HG02870 (cell line): Measurements from ENCODE around the gene LACTBL1.

Source experiments
- ATAC-seq: cut with Tn5 transposase; IDR thresholded peaks from one replicate; pipeline ENCODE4 v1.9.1; 2021; ENCODE audit warnings: mild to moderate bottlenecking, moderate library complexity; ENCODE audit not compliant: unreplicated experiment

The LACTBL1 gene

DNA sequence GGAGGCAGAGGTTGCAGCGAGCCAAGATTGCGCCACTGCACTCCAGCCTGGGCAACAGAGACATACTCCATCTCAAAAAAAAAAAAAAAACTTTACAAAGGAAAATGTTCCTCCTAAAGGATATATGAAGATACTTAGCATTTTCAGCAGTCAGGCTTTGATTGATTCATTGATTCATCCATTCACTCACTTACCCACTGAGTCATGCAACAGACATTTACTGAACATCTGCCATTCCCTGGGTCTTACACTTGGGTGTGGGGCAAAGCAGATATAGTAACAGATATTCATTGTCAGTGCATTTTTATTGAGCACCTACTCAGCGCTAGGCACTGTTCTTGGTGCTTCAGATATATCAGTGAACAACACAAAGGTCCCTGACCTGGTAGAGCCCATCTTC is 5.6 kb upstream of the LACTBL1 start:
- ATAC-seq: no peak

DNA sequence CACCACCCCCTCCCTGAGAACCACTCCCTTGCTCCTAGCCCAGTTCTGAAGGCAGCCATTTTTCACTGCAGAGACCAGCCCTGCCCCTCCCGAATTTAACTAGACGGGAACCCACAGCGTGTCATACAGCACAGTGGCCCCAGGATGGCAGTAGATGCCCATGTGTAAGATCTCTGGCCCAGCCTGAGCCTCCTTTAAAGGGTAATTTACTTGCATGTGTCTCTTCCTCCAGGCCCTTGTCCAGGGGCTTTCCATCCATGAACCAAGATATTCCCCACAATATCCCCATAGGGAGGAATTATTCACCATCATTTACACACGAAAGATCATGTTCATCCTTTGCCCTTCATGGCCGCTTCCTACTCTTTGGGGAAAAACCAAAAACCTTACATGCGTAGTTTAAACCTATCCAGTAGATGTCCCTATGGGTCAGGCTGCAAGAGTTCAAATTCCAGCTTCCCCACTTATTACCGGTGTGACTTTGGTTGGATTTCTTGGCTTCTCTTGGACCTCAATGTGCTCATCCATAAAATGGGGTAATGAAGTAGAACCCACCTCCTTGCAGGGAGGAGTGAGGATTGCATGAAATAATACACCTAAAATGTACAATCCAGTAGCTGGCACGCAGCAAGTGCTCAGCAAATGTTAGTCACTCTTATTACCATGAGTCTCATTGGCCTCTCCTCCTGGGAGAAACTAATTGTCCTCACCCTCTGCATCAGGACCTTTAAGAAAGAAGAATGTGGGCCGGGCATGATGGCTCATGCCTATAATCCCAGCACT is 4.0 kb upstream of the LACTBL1 start:
- ATAC-seq: no peak

DNA sequence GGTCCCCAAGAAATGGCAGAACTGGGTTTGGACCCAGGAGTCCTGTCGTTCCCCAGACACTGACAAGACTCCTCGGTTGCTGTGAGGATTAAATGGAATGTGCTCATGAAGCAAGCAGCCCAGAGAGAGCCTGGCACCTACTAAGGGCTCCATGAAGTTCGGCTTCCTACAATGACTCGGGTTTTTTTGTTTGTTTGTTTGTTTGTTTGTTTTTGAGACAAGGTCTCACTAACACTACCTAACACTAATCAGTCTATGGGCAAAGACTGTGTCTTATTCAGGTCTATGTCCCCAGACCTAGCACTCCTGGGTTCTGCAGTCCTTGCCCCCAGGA is 3.4 kb upstream of the LACTBL1 start:
- no peak for ATAC-seq

DNA sequence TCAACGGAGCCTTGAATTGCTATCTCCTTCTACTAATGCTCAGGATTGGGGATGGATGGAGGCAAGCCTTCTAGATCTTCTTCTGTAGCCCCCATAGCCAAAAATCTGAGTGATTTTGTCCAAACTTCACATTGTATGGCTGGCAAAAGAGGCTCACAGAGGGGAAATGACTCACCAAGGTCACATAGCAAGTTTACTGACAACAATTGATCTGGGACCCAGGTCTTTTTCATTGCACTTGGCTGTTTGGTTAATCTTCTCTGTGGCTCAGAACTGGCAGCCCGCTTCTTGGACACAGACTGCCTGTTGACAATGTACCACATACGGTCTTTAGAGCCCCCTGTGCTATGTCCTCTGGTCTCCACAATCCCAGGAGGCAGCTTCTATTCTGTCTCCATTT is 3.0 kb upstream of the LACTBL1 start:
- ATAC-seq: no peak

DNA sequence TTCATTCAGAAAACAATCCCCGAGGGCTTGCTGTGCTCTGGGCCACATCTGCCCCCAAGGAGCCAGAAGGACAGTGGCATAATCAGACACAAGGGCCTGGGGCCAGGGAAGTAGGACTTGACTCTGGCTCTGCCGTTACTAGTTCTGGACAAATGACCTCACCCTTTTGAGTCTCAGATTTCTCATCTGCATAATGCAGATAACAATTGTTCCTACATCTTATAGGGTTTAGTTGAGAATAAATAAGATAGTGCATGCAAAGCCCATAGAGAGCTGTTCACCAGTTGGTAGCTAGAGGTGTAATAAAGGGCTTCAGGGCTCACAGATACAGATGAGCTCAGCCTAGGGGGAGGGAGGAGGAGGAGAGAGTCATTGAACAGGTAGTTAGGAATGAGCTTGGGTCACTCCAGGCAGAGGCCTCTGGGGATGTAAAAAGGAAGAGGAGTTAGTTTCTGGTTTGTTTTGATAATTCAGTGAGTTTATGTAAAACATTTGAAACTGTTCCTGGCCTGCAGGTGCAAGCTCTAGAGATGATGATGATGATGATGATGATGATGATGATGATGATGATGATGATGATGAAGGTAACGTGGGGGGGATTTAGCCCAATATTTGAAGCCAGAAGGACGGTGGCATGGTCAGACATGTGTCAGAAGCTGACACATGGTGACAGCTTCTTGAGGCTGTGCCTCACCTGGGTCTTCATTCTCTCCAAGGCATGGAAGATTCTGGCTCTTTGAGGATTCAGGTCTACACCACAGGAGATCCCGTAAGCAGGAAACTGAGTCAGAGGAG is 858 bp downstream of the LACTBL1 start:
- ATAC-seq: no peak

DNA sequence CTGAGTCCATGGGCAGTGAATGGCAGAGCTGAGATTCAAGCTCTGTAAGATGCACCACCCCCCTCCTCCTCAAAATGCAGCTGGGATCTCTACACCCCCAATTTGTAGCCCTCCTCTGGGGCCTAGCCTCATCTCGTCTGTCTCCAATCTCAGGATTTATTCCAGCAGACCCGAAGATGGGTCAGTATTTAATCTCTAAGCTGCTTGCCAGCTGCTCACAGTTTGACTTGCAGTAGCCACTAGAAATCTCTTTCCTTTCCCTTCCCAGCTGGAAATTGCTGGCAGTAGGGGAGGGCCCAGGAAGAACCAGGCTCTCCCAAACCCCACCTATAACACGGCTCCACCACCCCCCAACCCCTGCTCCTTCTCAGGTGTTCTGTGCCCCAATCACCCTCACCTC is 1.5 kb downstream of the LACTBL1 start:
- ATAC-seq: no peak

DNA sequence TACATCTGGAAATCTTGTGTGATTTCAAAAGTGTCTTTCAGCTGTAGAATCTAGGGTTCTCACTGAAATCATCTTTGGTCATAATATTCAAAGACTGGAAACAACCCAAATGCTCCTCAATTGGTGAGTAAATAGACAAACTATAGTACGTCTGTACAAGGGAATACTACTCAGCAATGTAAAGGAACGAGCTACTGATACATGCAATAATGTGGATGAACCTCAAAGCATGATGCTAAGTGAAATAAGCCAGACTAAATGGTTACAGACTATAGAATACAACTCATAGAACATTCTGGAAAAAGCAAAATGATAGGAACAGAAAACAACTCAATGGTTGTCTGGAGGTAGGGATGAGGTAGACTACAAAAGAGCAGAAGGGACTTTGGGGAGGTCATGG is 2.6 kb downstream of the LACTBL1 start:
- ATAC-seq: no peak

DNA sequence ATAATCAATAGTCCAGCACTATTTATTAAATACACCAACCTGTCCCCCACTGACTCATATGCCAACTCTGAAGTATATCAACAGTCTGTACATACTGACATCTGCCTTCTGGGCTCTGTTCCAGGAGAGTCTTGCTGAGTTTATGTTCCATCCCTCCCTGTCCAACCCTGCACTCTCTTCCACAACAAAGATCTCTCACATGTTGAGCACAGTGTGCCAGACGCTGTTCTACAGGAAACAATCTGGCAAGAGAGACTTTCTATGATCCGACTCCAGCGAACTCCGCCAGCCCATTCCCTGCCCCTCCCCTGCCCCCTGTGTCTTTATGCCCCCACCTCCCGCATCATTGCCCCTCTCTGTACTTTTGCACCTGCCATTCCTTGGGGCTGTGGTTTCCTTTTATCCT is 3.4 kb downstream of the LACTBL1 start:
- no peak for ATAC-seq

DNA sequence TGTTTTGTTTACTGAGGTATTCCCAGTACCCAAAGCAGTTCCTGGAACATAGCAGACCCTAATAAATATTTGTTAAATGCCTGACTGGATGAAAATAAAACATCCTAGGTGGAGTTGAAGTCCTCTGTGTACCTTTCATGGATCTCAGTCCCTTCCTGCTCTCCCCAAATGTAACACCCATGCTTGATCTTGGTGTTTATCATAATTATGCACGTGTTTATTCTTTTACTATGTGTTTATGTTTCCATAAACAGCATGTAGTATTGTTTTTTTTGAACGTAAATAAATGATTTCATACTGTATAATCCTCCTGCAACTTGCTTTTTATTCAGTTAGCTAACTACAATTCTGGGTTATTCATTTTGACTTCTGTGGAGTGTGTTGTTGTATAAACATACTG is 4.8 kb downstream of the LACTBL1 start:
- ATAC-seq: no peak

DNA sequence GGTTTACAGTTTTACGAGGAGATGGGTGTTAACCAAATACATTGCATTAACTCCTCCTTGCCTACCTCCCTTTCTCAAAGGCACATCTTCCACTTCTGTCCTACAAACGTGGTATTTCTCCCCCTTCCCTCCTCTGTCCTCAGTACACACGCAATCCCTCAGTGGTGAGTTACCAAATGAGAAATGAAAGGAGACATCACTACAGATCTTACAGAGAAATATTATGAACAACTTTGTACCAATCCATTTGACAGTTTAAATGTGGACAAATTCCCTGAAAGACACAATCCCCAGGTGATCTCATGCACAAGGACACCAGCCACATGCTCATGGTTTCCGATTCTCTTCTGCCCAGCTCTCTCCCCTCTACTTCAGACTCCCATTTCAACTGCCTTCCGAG is 6.4 kb downstream of the LACTBL1 start:
- ATAC-seq: no peak

DNA sequence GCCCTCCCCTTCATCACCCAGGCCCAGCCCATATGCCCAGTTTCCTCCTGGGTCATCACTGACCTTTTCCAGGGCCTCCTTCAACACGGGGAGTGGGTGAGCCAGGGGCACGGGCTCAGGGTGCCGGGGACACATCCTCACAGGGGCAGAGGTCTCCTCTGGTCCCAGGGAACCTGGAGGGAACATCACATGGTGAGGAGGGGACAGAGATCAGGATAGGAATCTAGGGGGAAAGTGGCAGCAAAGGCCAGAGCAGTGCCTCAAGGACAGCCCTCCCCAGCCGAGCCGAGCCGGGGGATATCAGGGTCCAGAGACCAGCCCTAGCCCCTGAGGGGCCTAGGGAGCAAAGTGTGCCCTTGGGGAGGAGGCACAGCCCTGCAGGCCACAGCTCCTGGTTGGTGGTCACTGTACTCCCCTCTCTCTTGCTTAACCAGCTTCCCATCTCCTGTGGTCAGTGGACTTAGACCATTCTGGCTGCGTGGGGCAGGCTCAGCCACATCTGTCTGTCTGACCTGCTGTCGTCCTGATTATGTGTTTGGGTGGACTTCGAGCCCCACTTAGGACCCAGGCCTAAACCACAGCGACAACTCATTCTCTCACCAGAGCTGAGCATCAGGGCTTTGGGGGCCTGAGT is 9.5 kb downstream of the LACTBL1 start:
- no peak for ATAC-seq

DNA sequence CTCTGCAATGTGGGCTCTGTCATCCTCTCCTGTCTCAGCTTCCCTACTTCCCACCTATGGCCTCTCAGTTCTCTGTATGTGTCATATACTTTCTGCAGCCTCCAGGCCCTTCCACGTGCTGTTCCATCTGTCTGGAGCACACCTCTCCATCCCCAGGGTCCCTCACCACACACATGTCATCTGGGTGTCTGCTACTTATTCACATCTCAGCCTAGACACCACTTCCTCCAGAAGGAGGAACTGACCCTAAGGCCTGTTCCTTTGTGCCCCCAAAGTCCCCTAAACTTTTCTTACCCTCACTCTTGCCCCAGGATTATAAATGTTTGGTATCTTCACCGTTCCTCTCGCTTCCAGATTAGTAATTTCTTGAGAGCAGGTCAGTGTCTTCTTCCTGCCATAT is 10.1 kb downstream of the LACTBL1 start:
- no peak for ATAC-seq

DNA sequence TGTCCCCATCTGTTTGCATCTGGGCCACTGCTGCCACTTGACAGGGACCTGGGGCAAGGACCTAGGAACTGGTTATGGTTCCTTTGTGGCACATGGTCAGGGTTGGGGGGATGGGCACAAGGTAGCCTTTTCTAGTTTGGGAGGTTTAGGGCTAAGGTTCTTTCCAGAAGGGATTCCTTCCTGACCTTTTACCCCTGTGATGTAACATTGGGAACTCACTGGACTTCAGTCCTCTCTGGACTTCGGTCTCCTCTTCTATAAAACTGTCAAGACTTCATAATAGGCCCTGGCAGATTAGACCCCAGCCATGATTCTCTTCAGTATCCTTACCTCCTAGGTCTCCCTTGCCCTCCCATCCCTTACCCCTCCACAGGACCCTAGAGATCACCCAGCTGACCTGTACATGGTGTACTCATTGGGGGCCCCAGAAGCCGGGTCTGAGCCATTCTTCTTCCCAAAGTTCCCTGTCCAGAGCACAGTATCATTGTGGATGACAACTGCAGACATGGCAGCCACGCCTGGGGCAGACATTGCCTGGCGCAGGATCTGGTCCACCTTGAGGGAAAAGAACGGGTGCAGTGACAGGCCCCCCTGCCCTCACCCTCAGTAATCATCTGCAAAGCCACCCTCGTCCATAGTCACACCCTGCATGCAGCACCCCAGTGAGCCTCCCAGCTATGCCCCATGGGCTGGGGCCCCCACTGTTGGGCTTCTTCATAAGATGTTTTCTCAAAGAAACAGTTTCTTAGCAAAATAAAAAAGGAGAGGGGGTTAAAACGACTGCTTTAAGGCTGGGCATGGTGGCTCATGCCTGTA is 12.9 kb downstream of the LACTBL1 start:
- ATAC-seq: no peak

DNA sequence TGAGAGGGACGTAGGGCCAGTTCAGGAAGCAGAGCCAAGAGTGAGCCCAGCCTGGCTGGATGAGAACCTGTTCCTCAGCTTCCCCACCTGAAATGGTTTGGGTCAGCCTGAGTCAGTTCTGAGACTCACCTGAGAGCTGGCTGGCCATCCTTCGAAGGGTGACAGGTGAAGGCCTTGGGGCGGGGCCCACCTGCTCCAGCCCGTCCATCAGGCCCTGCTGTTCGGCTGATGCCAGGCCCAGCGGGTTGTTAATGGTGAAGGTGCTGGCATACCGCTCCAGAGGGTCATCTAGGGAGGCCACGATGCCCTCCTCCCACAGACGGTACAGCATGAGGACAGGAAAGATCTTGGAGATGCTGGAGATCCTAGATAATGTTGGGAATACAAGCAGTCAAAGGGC is 14.1 kb downstream of the LACTBL1 start:
- no peak for ATAC-seq

DNA sequence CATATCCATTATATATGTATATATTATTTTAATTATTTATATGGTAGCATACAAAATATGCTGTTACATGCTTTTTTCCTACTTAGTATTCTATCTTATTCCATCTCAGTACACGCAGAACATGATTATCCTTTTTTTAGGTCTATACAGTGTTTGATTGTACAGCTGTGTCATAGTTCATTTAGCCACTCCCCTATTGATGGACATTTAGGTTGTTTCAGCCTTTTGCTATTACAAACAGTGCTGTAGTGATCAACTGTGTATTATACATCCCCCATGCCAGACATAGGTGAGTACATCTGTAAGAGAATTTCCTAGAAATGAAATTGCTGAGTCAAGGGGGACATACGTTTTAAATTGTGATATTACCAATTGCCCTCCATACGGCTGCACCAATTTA is 15.6 kb downstream of the LACTBL1 start:
- ATAC-seq: no peak

DNA sequence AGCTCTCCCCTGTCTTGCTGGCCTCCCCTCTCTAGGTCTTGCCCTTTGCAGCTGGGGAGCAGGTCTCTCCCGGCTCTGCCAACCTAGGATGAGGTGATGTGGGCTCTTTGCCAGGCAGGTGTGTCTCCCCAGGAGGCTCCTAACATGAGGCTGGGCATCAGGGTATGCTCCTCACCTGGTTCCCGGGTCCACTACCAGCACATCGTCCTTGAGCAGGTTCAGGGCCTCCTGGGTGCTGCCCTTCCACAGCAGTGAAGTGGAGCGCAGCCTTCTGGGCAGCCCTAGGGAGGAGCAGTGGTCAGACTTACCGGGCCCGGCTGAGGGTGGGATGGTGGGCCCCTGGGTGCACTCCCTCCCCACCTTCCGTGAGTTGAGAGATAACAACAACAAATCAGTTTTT is 17.5 kb downstream of the LACTBL1 start:
- no peak for ATAC-seq

DNA sequence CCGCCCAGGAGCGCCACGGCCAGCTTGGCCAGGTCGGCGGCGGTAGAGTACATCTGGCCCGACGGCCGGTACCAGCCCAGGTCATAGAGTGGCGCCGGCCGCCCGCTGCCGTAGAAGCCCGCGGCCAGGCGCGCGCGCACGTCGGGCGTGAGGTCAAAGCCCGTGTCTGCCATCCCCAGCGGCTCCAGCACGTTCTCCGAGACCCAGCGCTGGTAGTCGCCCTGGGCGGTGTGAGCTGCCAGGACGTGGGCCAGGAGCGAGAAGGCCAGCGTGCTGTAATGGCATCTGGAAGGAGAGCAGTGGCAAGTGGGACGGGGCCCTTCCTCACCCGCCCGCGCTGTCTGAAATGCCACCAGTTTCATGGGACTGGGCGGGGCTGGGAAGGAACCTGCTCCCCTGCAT is 18.9 kb downstream of the LACTBL1 start:
- ATAC-seq: no peak

DNA sequence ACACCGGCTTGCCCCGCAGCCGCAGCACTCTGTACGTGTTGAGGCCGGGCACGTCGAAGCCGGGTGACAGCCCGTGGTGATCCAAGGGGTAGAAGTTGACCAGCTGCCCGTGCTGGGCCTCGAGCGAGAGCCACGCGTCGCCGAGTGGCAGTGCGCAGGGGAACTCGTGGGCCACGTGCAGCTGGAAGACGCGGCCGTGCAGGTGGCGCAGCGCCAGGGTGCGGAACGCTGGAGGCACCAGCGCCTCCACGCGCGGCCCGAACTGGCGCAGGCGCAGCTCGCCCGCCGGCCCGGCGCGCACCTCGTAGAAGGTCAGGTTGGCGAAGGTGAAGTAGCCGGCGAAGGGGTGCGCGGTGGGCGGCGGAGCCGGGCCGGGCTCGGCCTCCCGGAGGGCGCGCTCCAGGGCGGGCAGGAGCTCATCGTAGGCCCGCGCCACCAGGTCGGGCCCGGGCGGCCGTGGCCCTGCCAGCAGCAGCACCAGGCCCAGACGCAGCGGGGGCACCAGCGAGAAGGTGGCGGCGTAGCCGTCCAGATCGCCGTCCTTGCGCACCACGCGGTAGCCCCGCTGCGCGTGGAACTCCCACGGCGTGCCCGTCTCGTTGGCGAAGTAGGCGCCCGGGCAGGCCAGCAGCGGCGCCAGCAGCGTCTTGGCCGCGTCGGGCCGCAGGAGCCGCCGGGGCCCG is 19.5 kb downstream of the LACTBL1 start:
- ATAC-seq: no peak

DNA sequence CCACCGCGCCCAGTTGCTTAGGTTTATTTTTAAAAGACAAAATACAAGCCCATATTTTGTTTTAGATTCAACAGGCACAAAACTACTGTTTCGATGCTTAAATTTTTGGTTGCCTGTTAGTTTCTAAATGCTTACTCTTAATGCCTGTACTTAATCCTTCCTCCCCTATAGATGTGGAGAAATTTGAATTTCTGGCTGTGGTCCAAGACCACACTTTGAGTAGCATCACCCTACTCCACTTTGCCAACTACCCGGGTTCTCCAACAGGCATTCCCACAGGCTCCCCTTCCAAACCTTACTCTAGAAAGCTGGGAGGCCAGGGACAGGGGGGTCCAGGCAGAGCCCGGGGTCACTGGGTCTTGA is 20.0 kb downstream of the LACTBL1 start:
- ATAC-seq: no peak

DNA sequence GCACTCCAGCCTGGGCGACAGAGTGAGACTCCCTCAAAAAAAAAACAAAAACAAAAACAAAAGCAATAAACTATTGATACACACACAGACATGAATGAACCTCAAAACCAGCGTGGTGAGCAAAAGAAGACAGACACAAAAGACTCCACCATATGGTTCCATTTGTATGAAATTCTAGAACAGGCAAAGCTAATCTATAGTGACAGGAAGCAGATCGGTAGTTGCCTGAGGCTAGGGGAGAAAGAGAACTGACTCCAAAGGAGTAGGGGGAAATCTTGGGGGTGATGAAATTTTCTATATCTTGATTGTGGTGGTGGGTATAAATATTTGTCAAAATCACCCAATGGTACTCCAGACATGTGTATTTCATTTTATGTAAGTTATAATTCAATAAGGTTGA is 20.9 kb downstream of the LACTBL1 start:
- no peak for ATAC-seq

DNA sequence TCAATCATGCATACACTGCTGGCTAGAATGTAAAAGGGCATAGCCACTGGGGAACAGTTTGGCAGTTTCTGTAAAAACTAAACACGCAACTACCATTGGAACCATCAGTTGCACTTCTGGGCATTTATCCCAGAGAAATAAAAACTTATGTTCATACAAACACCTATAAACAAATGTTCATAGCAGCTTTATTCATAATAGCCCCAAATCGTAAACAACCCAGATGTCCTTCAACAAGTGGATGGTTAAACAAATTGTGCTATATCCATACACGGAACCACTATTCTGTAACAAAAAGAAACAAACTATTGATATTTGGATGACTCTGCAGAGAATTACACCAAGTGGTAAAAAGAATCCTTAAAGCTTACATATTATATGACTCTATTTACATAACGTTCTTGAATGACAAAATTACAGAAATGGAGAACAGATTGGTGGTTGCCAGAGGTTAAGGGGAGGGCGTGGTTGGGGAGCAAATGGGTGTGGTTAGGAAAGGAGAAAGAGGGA is 22.8 kb downstream of the LACTBL1 start:
- ATAC-seq: no peak
